HepG2 (cell line): ENCODE results near the gene UBAP2L. TPM values are rescaled to one million over a fixed set of nuclear protein-coding genes. Genes with fewer than 3 reads are reported as not detected.

Experiments
- ARHGAP35 ChIP-seq: sonication (generic); formaldehyde crosslinking; IDR thresholded peaks from 2 replicates; pipeline ENCODE4 v1.9.0; 2022; ENCODE audit warnings: mild to moderate bottlenecking, inconsistent platforms, moderate library complexity, missing genetic modification reagents, borderline replicate concordance
- ARNTL ChIP-seq: sonication (generic); formaldehyde crosslinking; IDR thresholded peaks from 2 replicates; pipeline ENCODE4 v1.4.0; 2020; ENCODE audit warnings: mild to moderate bottlenecking, missing genetic modification reagents
- FOXP1 ChIP-seq, 2 experiments: fragments of 450-650 bp in 1 of 2; IDR thresholded peaks; 2 replicates each; pipeline ENCODE4 v1.6.1; 2017 to 2018; ENCODE audit warnings: antibody characterized with exemption in 1 of 2
- HOXA3 ChIP-seq: sonication (generic); formaldehyde crosslinking; IDR thresholded peaks from 2 replicates; pipeline ENCODE4 v1.5.0; 2020; ENCODE audit warnings: missing genetic modification reagents
- NFKBIZ ChIP-seq: IDR thresholded peaks from 2 replicates; pipeline ENCODE4 v1.6.1; 2018; ENCODE audit warnings: missing genetic modification reagents, missing compliant biosample characterization
- PHF5A ChIP-seq: IDR thresholded peaks from one replicate; pipeline ENCODE4 v1.6.1; 2018; ENCODE audit warnings: low read depth, missing genetic modification reagents; ENCODE audit not compliant: unreplicated experiment
- RELA ChIP-seq: sonication (generic); formaldehyde crosslinking; IDR thresholded peaks from 2 replicates; pipeline ENCODE4 v1.4.0; 2020; ENCODE audit warnings: missing genetic modification reagents
- SIN3B ChIP-seq: fragments of 150-350 bp; IDR thresholded peaks from 2 replicates; pipeline ENCODE4 v1.6.1; 2014; ENCODE audit warnings: low read length
- SMAD1 ChIP-seq: sonication (generic); formaldehyde crosslinking; IDR thresholded peaks from 2 replicates; pipeline ENCODE4 v1.4.0; 2020; ENCODE audit warnings: missing genetic modification reagents, low read depth, mild to moderate bottlenecking, borderline replicate concordance
- TARDBP ChIP-seq: sonication (generic); formaldehyde crosslinking; IDR thresholded peaks from 2 replicates; pipeline ENCODE4 v1.8.0; 2022; ENCODE audit warnings: mild to moderate bottlenecking, missing genetic modification reagents
- TBP ChIP-seq: sonication (generic); formaldehyde crosslinking; IDR thresholded peaks from 2 replicates; pipeline ENCODE4 v1.5.0; 2020; ENCODE audit warnings: missing genetic modification reagents
- ZFP36 ChIP-seq: fragments of 150-350 bp; IDR thresholded peaks from 2 replicates; pipeline ENCODE4 v1.6.1; 2018; ENCODE audit warnings: borderline replicate concordance, low read length, low read depth; ENCODE audit not compliant: partially characterized antibody
- ZFYVE20 ChIP-seq: sonication (generic); formaldehyde crosslinking; IDR thresholded peaks from 2 replicates; pipeline ENCODE4 v1.8.0; 2023; ENCODE audit warnings: low read depth, mild to moderate bottlenecking, moderate library complexity, missing genetic modification reagents, borderline replicate concordance
- ZNF12 ChIP-seq: sonication (generic); formaldehyde crosslinking; IDR thresholded peaks from 2 replicates; pipeline ENCODE4 v1.5.0; 2020; ENCODE audit warnings: missing genetic modification reagents
- ZNF737 ChIP-seq: sonication (generic); formaldehyde crosslinking; IDR thresholded peaks from 2 replicates; pipeline ENCODE4 v1.5.0; 2020; ENCODE audit warnings: missing genetic modification reagents, mild to moderate bottlenecking, borderline replicate concordance
- ZZZ3 ChIP-seq: sonication (generic); formaldehyde crosslinking; IDR thresholded peaks from 2 replicates; pipeline ENCODE4 v1.4.0; 2020; ENCODE audit warnings: missing genetic modification reagents, mild to moderate bottlenecking, borderline replicate concordance
- polyA plus RNA-seq, 8 experiments: library from polyadenylated mRNA; depleted of rRNA in 3 of 8; stranded (reverse) in 7 of 8; unstranded in 1 of 8; fragments of >200 nt; fragmentation: Illumina TruSeq in 4 of 8; extraction: Trizol in 4 of 8; gene quantifications; 2 replicates each; pipeline versions ENCODE4 v1.2.1 to v1.2.3, GENCODE V29; 2011 to 2016; ENCODE audit warnings: low read depth in 4 of 8, missing spikeins in 1 of 8, mixed read lengths in 1 of 8; ENCODE audit not compliant: insufficient read depth in 1 of 8
- total RNA-seq, 5 experiments: library from RNA; depleted of rRNA; stranded (reverse); fragments of >200 nt; fragmentation: Illumina TruSeq; extraction: Trizol; gene quantifications; 2 replicates each; pipeline ENCODE4 v1.2.3, GENCODE V29; 2016; ENCODE audit warnings: low read depth in 1 of 5
- TF ChIP-seq, protein P1 (sequence below), 2 experiments: fragments of 450-650 bp in 1 of 2; sonication (generic) in 1 of 2; formaldehyde crosslinking; IDR thresholded peaks; 2 replicates each; pipeline versions ENCODE4 v1.5.0 to v1.8.0; 2020 to 2022; ENCODE audit warnings: mild to moderate bottlenecking in 1 of 2, missing genetic modification reagents in 1 of 2
- TF ChIP-seq, protein P2 (sequence below): sonication (generic); formaldehyde crosslinking; IDR thresholded peaks from 2 replicates; pipeline ENCODE4 v1.5.1; 2020; ENCODE audit warnings: missing genetic modification reagents, mild to moderate bottlenecking, borderline replicate concordance
- TF ChIP-seq, protein P3 (sequence below): sonication (generic); formaldehyde crosslinking; IDR thresholded peaks from 2 replicates; pipeline ENCODE4 v1.8.0; 2022; ENCODE audit warnings: missing genetic modification reagents, low read depth, mild to moderate bottlenecking, borderline replicate concordance
- TF ChIP-seq, protein P4 (sequence below): sonication (generic); formaldehyde crosslinking; IDR thresholded peaks from 2 replicates; pipeline ENCODE4 v1.4.0; 2020; ENCODE audit warnings: missing genetic modification reagents
- TF ChIP-seq, protein P5 (sequence below): sonication (generic); formaldehyde crosslinking; IDR thresholded peaks from 2 replicates; pipeline ENCODE4 v1.8.0; 2022; ENCODE audit warnings: mild to moderate bottlenecking, missing genetic modification reagents; ENCODE audit not compliant: insufficient replicate concordance
- TF ChIP-seq, protein P6 (sequence below): sonication (generic); formaldehyde crosslinking; IDR thresholded peaks from 2 replicates; pipeline ENCODE4 v1.4.0; 2020; ENCODE audit warnings: mild to moderate bottlenecking, missing genetic modification reagents, borderline replicate concordance

Gene UBAP2L
- total and polyA plus RNA-seq, 2 of the 13 experiments (the other 11 are each of a cell fraction or from before 2014, with no cell fraction given), result 74.2 to 159 TPM

DNA sequence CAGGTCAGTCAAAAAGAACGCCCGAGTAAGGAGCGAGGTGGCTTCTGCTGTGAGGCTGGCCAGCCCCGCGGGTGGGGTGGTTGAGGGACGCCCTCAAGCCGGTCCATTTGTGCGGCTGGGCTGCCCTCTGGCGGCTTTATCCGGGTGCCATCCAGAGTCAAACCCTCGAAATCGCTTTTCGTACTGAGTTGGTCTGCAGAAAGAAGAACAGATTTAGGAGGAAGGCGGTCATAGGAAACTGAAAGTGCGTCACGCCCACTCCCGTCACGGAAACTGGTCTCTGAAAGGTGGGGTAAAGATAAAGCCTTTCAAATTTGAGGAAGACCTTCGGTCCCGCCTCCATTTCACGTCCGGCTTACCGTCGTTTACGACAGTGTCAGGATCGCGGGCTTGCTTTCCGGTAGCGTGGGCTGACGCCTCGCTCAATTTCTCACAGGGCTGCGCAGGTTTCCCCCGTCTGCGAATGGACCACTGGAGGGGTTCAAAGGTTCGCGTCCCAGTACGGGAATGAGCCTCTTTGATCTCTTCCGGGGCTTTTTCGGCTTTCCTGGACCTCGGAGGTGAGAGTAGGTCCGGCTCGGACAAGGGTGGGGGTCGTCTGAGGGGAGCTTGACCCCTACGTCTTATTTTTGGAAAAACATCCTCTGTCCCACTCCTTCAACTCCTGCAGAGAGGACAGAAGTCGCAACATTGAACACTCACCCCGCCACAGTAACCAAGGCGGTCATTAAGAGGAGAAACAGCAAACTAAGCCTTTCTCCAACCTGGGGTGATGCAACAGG is 51.7 kb downstream of the UBAP2L start, which contains the start of gene HAX1 (continued):
- TF ChIP-seq, protein P1, sequence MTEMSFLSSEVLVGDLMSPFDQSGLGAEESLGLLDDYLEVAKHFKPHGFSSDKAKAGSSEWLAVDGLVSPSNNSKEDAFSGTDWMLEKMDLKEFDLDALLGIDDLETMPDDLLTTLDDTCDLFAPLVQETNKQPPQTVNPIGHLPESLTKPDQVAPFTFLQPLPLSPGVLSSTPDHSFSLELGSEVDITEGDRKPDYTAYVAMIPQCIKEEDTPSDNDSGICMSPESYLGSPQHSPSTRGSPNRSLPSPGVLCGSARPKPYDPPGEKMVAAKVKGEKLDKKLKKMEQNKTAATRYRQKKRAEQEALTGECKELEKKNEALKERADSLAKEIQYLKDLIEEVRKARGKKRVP (CRISPR knock-in tag; IDR thresholded peaks at IDR 0.05), result peak in 1 of 2 experiments; percentile 85; a peak in 2 of 4 replicates
- TF ChIP-seq ZZZ3 (CRISPR knock-in tag) (no peak), ARNTL (CRISPR knock-in tag) (0 out of 2 replicates have a peak, but pooled peaks have one; percentile 38), HOXA3 (peak; percentile 84), ZNF737 (CRISPR knock-in tag) (no peak; the same call in 1 of the 2 replicates), ZNF12 (CRISPR knock-in tag) (no peak), TARDBP (CRISPR knock-in tag) (peak; percentile 85), NFKBIZ (CRISPR knock-in tag) (no peak), SIN3B (peak; percentile 99), TBP (no peak), ZFP36 (no peak), PHF5A (CRISPR knock-in tag) (no peak), ZFYVE20 (CRISPR knock-in tag) (no peak), ARHGAP35 (CRISPR knock-in tag) (peak; percentile 79; the same call in 1 of the 2 replicates), RELA (CRISPR knock-in tag) (no peak), FOXP1 (IDR thresholded peaks at IDR 0.05) (no peak), FOXP1 (CRISPR knock-in tag; IDR thresholded peaks at IDR 0.05) (no peak), SMAD1 (peak; percentile 29; the same call in 1 of the 2 replicates)
- TF ChIP-seq, protein P2, sequence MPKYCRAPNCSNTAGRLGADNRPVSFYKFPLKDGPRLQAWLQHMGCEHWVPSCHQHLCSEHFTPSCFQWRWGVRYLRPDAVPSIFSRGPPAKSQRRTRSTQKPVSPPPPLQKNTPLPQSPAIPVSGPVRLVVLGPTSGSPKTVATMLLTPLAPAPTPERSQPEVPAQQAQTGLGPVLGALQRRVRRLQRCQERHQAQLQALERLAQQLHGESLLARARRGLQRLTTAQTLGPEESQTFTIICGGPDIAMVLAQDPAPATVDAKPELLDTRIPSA (CRISPR knock-in tag), result no peak
- TF ChIP-seq, protein P3, sequence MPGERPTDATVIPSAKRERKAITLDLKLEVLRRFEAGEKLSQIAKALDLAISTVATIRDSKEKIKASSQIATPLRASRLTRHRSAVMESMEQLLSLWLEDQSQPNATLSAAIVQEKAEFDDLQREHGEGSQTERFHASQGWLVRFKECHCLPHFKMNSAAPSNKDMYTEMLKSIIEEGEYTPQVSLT (CRISPR knock-in tag), result no peak
- TF ChIP-seq, protein P4, sequence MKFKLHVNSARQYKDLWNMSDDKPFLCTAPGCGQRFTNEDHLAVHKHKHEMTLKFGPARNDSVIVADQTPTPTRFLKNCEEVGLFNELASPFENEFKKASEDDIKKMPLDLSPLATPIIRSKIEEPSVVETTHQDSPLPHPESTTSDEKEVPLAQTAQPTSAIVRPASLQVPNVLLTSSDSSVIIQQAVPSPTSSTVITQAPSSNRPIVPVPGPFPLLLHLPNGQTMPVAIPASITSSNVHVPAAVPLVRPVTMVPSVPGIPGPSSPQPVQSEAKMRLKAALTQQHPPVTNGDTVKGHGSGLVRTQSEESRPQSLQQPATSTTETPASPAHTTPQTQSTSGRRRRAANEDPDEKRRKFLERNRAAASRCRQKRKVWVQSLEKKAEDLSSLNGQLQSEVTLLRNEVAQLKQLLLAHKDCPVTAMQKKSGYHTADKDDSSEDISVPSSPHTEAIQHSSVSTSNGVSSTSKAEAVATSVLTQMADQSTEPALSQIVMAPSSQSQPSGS (CRISPR knock-in tag), result peak; percentile 72
- TF ChIP-seq, protein P5, sequence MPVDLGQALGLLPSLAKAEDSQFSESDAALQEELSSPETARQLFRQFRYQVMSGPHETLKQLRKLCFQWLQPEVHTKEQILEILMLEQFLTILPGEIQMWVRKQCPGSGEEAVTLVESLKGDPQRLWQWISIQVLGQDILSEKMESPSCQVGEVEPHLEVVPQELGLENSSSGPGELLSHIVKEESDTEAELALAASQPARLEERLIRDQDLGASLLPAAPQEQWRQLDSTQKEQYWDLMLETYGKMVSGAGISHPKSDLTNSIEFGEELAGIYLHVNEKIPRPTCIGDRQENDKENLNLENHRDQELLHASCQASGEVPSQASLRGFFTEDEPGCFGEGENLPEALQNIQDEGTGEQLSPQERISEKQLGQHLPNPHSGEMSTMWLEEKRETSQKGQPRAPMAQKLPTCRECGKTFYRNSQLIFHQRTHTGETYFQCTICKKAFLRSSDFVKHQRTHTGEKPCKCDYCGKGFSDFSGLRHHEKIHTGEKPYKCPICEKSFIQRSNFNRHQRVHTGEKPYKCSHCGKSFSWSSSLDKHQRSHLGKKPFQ (CRISPR knock-in tag), result no peak
- TF ChIP-seq, protein P6, sequence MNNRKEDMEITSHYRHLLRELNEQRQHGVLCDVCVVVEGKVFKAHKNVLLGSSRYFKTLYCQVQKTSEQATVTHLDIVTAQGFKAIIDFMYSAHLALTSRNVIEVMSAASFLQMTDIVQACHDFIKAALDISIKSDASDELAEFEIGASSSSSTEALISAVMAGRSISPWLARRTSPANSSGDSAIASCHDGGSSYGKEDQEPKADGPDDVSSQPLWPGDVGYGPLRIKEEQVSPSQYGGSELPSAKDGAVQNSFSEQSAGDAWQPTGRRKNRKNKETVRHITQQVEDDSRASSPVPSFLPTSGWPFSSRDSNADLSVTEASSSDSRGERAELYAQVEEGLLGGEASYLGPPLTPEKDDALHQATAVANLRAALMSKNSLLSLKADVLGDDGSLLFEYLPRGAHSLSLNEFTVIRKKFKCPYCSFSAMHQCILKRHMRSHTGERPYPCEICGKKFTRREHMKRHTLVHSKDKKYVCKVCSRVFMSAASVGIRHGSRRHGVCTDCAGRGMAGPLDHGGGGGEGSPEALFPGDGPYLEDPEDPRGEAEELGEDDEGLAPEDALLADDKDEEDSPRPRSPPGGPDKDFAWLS (CRISPR knock-in tag), result no peak
